ENCODE results near the gene NAA40. TPM values are rescaled to one million over a fixed set of nuclear protein-coding genes. Genes with fewer than 3 reads are reported as not detected.
"Not testable (repeated sequence)": the region's sequence is repeated elsewhere in the genome, so short reads cannot be mapped to it uniquely, and the experiment has no call there.

NAA40 gene
- total RNA-seq, 4 donors from 2014 or later, result 5.4 to 14.5 (median 8.2) TPM

DNA sequence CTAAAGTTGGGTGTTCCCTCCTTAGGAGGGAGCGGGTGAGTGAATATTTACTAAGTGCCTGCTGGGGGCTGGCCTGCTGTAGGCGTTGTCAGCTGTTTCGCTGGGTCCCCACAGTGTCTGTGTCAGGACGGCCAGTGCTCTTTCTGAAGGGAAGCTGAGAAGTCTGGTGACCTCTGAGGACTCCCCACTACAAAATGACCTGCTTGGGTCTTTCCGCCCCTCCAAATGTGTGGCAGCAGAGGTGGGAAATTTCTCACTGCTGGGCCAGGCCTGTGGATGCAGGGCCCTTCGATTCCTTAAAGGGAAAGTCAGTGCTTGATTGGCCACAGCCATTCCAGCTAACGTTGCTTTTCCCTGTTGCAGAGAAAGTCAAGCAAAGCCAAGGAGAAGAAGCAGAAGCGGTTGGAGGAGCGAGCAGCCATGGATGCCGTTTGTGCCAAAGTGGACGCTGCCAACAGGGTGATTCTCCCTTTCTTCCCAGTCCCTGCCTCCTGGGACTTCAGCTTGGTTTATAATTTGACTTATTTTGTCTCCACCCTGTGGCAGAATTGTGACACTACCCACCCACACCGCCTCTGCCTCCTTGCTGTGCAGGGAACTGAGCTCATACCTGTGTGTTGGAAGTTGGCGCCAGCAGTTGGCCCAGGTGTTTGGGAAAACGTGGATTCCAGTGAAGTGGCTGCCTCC, 6.8 kb downstream of the NAA40 start:
- ATAC-seq (ENCODE audit: low FRiP score), result peak; percentile 78
- TF ChIP-seq, protein P1, sequence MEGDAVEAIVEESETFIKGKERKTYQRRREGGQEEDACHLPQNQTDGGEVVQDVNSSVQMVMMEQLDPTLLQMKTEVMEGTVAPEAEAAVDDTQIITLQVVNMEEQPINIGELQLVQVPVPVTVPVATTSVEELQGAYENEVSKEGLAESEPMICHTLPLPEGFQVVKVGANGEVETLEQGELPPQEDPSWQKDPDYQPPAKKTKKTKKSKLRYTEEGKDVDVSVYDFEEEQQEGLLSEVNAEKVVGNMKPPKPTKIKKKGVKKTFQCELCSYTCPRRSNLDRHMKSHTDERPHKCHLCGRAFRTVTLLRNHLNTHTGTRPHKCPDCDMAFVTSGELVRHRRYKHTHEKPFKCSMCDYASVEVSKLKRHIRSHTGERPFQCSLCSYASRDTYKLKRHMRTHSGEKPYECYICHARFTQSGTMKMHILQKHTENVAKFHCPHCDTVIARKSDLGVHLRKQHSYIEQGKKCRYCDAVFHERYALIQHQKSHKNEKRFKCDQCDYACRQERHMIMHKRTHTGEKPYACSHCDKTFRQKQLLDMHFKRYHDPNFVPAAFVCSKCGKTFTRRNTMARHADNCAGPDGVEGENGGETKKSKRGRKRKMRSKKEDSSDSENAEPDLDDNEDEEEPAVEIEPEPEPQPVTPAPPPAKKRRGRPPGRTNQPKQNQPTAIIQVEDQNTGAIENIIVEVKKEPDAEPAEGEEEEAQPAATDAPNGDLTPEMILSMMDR (IDR thresholded peaks at IDR 0.05), result peak in 1 of 3 donors; percentile 34
- no peak for DNase-seq (ENCODE audit: low spot score)

DNA sequence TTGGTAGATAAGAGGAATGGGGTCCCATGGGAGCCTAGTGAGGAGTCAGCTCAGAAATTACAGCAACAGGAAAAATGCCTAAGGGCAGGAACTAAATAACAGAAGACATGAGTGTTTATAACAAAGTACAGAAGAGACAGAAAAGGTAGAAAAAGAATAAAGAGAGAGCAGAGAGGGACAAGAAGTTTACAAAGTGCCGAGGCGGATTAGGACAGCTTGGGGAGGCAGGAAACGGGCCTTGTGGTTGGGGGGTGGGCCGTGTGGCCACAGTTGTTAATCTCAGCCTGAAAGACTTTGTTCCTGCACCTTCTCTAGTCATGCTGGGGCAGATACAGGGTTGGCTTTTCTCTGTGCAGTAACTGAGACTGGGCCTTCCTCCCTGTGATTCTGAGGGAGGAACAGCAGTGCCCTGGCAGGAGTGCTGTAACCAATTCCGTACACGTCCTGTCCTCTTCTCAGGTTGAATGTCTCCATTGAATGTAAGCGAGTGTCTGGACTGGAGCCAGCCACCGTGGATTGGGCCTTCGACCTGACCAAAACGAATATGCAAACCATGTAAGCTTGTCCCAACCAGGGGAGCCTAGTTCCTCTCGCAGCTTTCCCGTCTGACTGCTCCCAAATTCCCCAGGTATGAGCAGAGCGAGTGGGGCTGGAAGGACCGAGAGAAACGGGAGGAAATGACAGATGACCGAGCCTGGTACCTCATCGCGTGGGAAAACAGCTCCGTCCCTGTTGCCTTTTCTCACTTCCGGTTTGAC, 13.2 kb downstream of the NAA40 start:
- ATAC-seq (ENCODE audit: low FRiP score) (no peak), DNase-seq (ENCODE audit: low spot score) (no peak)
- TF ChIP-seq, protein P1 (IDR thresholded peaks at IDR 0.05), result no peak

DNA sequence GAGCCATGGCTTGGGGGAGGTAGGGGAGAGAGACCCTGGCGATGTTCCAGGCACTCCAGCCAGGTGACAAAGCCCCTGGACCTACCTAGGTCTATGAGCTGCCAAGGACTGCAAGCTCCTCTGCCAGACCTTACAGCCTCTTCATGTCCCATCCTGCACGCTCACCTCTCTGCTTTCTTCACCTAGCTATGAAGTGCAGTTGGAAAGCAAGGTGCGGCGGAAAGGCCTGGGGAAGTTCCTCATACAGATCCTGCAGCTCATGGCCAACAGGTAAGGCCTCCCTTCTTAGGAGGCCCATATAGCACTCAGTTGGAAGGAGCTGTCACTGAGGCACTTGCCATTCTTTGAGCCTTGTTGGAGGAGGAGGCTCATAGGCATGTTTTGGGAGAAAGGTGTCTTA, 13.8 kb downstream of the NAA40 start:
- no peak for ATAC-seq (ENCODE audit: low FRiP score)
- TF ChIP-seq, protein P1 (IDR thresholded peaks at IDR 0.05), result no peak
- DNase-seq (ENCODE audit: low spot score), result no peak

DNA sequence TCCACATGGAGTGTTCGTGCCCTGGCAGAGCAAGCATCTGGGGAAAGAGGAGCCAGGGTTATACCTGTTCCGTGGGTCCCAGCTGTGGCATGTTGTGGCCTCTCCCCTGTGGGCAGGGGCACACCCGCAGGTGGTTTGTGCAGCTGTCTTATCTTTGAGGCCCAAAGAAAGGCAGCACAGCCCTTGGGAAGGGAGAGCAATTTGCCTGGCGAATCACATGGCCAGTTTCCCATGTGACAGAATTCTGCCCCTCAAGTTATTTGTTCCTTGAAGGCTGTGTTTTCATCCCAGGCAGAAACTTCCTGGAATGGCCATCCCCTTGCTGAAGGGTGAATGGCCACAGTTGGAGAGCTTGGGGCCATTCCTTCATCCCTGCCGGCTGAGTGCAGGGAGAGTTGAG, 19.2 kb downstream of the NAA40 start:
- TF ChIP-seq, protein P1 (IDR thresholded peaks at IDR 0.05), result no peak

DNA sequence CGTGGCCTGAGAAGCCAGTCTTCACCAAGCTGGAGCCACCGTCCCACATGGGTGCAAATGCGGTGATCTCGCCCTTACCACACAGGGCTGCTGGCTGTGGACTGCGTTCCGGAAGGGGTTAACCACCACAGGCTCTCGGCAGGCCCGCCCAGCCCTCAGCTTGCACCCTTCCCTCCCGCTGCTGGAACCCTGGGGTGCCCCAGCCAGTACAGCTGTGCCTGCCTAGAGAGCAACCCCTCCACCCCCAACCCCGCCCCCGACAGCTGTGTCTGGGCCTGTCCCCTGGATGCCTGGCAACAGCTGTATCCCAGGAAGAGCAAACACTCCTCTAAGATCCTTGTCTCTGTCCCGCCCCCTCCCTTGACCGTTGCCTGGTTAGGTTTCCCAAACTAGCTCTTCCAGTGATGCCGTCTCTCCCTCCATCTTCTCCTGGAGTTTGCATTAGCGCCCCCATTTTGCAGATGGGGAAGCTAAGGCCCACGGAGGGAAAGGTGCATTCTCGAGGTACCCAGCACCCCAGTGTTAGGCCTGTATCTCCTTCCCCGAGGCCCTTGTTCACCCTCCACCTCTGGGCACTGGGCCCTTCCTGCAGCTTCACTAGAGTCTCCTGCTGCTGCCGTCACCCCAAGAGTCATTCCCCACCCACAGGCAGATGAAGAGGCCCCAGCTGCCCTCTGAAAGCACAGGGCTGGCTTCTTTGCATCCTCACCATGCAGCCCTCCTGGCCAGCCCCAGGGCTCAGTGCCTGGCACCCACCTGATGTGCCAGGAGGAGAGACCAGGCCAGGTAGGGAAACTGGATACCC, 23.0 kb downstream of the NAA40 start:
- DNase-seq (ENCODE audit: low spot score), result no peak

More for the DNA sequence above, 19.2 kb downstream of the NAA40 start:
- DNase-seq (ENCODE audit: low spot score), result no peak
- ATAC-seq (ENCODE audit: low FRiP score), result no peak

DNA sequence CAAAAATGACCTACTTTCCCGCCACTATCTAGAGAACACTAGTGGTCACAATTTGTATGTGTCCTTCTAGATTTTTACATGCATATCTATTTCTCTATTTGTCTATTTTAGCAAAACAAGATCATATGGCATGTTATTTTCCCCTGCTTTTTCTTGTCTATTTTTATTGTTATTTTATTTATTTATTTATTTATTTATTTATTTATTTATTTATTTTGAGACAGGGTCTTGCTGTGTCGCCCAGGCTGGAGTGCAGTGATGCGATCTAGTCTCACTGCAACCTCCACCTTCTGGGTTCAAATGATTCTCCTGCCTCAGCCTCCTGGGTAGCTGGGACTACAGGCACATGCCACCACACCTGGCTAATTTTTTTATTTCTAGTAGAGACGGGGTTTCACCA, 25.1 kb downstream of the NAA40 start:
- ATAC-seq (ENCODE audit: low FRiP score); DNase-seq (ENCODE audit: low spot score): not testable (repeated sequence)

More for the DNA sequence above, 23.0 kb downstream of the NAA40 start:
- TF ChIP-seq, protein P1 (IDR thresholded peaks at IDR 0.05), result no peak
- no peak for ATAC-seq (ENCODE audit: low FRiP score)

DNA sequence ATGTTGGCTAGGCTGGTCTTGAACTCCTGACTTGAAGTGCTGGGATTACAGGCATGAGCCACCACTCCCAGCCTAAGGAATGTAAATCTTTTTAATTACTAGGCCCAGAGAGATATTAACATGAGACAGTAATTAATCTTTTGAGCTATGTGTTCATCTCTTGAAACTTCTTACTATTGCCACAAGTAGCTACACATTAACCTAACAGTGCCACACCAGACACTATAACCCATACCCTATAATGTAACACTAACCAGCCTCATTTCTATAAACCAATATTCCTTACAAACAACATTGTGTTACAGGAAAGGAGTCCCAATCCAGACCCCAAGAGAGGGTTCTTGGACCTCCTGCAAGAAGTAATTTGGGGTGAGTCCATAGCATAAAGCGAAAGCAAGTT, 27.6 kb downstream of the NAA40 start:
- no peak for ATAC-seq (ENCODE audit: low FRiP score)
- TF ChIP-seq, protein P1 (IDR thresholded peaks at IDR 0.05), result no peak
- no peak for DNase-seq (ENCODE audit: low spot score)
